Endothelial cell of umbilical vein (primary cell): ENCODE results near the gene NT5C1A. TPM values are rescaled to one million over a fixed set of nuclear protein-coding genes. Genes with fewer than 3 reads are reported as not detected.

Source experiments
- BruUV-seq: library from RNA; stranded (reverse); fragments of 400-500 nt; replicated peaks from 2 replicates; lab custom pipeline; 2021; lab: Mats Ljungman, UMichigan
- CTCF ChIA-PET: fragments of 300-600, 350-600 bp; sonication (Branson Sonifier 250); formaldehyde crosslinking; loops from one replicate; lab custom pipeline; 2021; ENCODE audit warnings: antibody characterized with exemption, inconsistent platforms; lab: Charles Lee
- POLR2A ChIA-PET: fragments of 300-600, 350-600 bp; sonication (Branson Sonifier 250); formaldehyde crosslinking; loops from one replicate; lab custom pipeline; 2021; ENCODE audit warnings: antibody characterized with exemption, inconsistent platforms; lab: Charles Lee
- DNase-seq: peaks from one replicate; pipeline ENCODE4 v3.0.0-alpha.2; 2011; ENCODE audit warnings: low read depth, low spot score
- FAIRE-seq: peaks from 2 replicates; lab custom pipeline; 2011; peaks lifted over from hg19 to GRCh38; lab: Jason Lieb, UNC
- H2AFZ ChIP-seq: 2 replicates; pipeline ENCODE4 v1.6.0; 2012; ENCODE audit warnings: low read depth, low read length, control low read depth, inconsistent platforms
- H3K27ac ChIP-seq: 2 replicates; pipeline ENCODE4 v1.5.1; 2011; ENCODE audit warnings: low read depth, mild to moderate bottlenecking, control low read depth, low read length, moderate library complexity; ENCODE audit not compliant: insufficient read depth
- H3K27me3 ChIP-seq, 2 experiments: 2 replicates each; pipeline versions ENCODE4 v1.6.0 to v1.6.1; 2011; ENCODE audit warnings: low read length in 2 of 2, mixed read lengths in 1 of 2; ENCODE audit not compliant: control insufficient read depth in 2 of 2, insufficient read depth in 2 of 2
- H3K36me3 ChIP-seq, 2 experiments: 2 replicates in 1 of 2; 3 replicates in 1 of 2; pipeline ENCODE4 v1.5.1; 2011; ENCODE audit warnings: low read length in 2 of 2, mild to moderate bottlenecking in 1 of 2, moderate library complexity in 1 of 2; ENCODE audit not compliant: control insufficient read depth in 2 of 2, insufficient read depth in 2 of 2; ENCODE audit errors: extremely low read depth in 1 of 2
- H3K4me1 ChIP-seq: 3 replicates; pipeline ENCODE4 v1.5.1; 2011; ENCODE audit warnings: mild to moderate bottlenecking, low read length; ENCODE audit not compliant: control insufficient read depth, insufficient read depth; ENCODE audit errors: extremely low read depth
- H3K4me2 ChIP-seq: 2 replicates; pipeline ENCODE4 v1.6.1; 2011; ENCODE audit warnings: low read length, control low read depth, mixed read lengths; ENCODE audit not compliant: insufficient read depth
- H3K4me3 ChIP-seq, 3 experiments: fragments of 200-600 bp in 1 of 3; sonication (generic), shearing (Covaris generic) in 1 of 3; replicated peaks in 1 of 3; 2 replicates each; pipeline ENCODE4 v1.5.1; 2011 to 2016; ENCODE audit warnings: control low read depth in 3 of 3, low read length in 3 of 3, mild to moderate bottlenecking in 2 of 3, inconsistent platforms in 1 of 3, low read depth in 1 of 3, moderate library complexity in 1 of 3; ENCODE audit not compliant: insufficient read depth in 1 of 3
- H3K79me2 ChIP-seq: 2 replicates; pipeline ENCODE4 v1.6.0; 2012; ENCODE audit warnings: low read length, inconsistent platforms; ENCODE audit not compliant: control insufficient read depth, insufficient read depth
- H3K9ac ChIP-seq: replicated peaks from 2 replicates; pipeline ENCODE3; 2011; ENCODE audit warnings: low read length, control low read depth; ENCODE audit not compliant: insufficient read depth; ENCODE audit errors: extremely low read depth
- H3K9me1 ChIP-seq: replicated peaks from 3 replicates; pipeline ENCODE4 v1.6.0; 2011; ENCODE audit warnings: mild to moderate bottlenecking, low read length; ENCODE audit not compliant: control insufficient read depth, insufficient read depth; ENCODE audit errors: extremely low read depth
- H3K9me3 ChIP-seq: replicated peaks from 2 replicates; pipeline ENCODE4 v1.5.1; 2012; ENCODE audit warnings: low read length, inconsistent platforms; ENCODE audit not compliant: control insufficient read depth, insufficient read depth
- H4K20me1 ChIP-seq: replicated peaks from 2 replicates; pipeline ENCODE3; 2011; ENCODE audit warnings: mild to moderate bottlenecking, low read length; ENCODE audit not compliant: control insufficient read depth, insufficient read depth; ENCODE audit errors: extremely low read depth
- EZH2 ChIP-seq: IDR thresholded peaks from 2 replicates; pipeline ENCODE4 v1.6.1; 2012; ENCODE audit warnings: borderline replicate concordance, low read depth, mild to moderate bottlenecking, moderate library complexity, low read length, inconsistent platforms; ENCODE audit not compliant: severe bottlenecking
- FOS ChIP-seq: IDR thresholded peaks from 2 replicates; pipeline ENCODE4 v1.6.1; 2011; ENCODE audit warnings: mild to moderate bottlenecking, low read length, moderate library complexity, borderline replicate concordance; ENCODE audit not compliant: insufficient read depth
- JUN ChIP-seq: IDR thresholded peaks from 2 replicates; pipeline ENCODE4 v1.6.1; 2011; ENCODE audit warnings: borderline replicate concordance, low read depth; ENCODE audit not compliant: insufficient read length, insufficient read depth
- MYC ChIP-seq: IDR thresholded peaks from one replicate; pipeline ENCODE4 v1.6.1; 2011; ENCODE audit warnings: mild to moderate bottlenecking, low read depth, low read length
- POLR2A ChIP-seq: IDR thresholded peaks from 2 replicates; pipeline ENCODE4 v1.6.1; 2012; ENCODE audit warnings: low read depth, mild to moderate bottlenecking, control low read depth, low read length
- dilution Hi-C: fragments of 300-500 bp; cut with MboI; formaldehyde crosslinking; loops from one replicate; pipeline ENCODE4 v1.15.0; 2019; ENCODE audit warnings: low sequenced_read_pairs; ENCODE audit not compliant: extremely low pct_ligation_motif_present
- intact Hi-C: fragments of 100-400 bp; cut with micrococcal nuclease; formaldehyde crosslinking; loops from one replicate; pipeline ENCODE4 v1.10.0; 2022
- polyA plus RNA-seq, 4 experiments: library from polyadenylated mRNA; depleted of rRNA in 3 of 4; stranded (reverse) in 3 of 4; unstranded in 1 of 4; fragments of >200 nt; gene quantifications; 2 replicates each; pipeline versions ENCODE4 v1.2.1 to v1.2.3, GENCODE V29; 2011 to 2012; ENCODE audit warnings: missing spikeins in 1 of 4
- total RNA-seq: library from RNA; stranded (reverse); gene quantifications from 2 replicates; pipeline ENCODE4 v1.2.3, GENCODE V29; 2021
- TF ChIP-seq, protein P1 (sequence below), 2 donors: IDR thresholded peaks; 1 replicate in 1 of 2; 2 replicates in 1 of 2; pipeline ENCODE4 v1.5.1; 2011; ENCODE audit warnings: low read length in 2 of 2, mild to moderate bottlenecking in 2 of 2, moderate library complexity in 2 of 2, control low read depth in 1 of 2, inconsistent platforms in 1 of 2, low read depth in 1 of 2; ENCODE audit not compliant: insufficient read depth in 1 of 2; ENCODE audit errors: extremely low read depth in 1 of 2

Gene NT5C1A
- total and polyA plus RNA-seq, 2 donors (not counting 3 experiments of a cell fraction or from before 2014, with no cell fraction given), result not detected

DNA sequence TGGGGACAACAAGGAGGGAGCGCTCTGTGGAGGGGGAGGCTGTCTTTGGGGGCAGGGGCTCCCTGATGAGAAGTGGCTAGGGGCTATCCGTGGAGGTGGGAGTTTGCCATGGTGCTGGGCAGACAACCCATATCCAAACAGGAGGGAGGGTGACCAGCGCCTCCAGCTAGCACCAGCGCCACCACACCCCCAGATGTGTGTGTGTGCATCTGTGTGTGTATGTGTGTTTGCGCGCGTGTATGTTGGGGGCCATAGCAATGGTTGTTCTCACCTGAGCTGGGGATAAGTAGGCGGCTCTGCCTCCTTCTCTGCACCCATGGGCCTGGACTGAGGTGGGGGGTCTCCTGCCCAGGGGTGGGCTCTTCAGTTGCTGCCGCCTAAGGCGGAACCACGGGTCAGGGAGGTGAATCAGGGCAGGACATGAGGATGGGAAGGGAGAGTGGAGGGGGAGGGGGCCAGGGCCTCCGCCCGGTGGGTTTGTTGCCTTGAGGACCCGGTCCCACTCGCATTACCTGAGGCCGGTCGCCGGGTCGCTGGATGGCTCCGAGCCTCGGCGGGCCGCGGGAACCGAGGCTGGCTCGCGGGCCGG is 19.0 kb upstream of the NT5C1A start:
- POLR2A ChIA-PET, result no interaction called here
- Histone ChIP-seq H3K79me2 (no peaks in the 10 kb centered on the region), H3K4me3 (no peak overlapping the region), H4K20me1 (no peaks in the 10 kb centered on the region), H3K4me1 (no peaks in the 10 kb centered on the region), H3K27me3 (peaks cover 62 to 72% of the 10 kb centered on the region in 2 experiments), H3K9me3 (no peaks in the 10 kb centered on the region), H2AFZ (no peak overlapping the region), H3K36me3 (no peaks in the 10 kb centered on the region), H3K27ac (no peak overlapping the region), H3K4me2 (no peak overlapping the region), H3K9ac (no peak overlapping the region), H3K9me1 (no peaks in the 10 kb centered on the region)
- dilution Hi-C loops (no loop called here), intact Hi-C loops (no loop called here)
- TF ChIP-seq MYC (no peak), JUN (no peak), POLR2A (no peak)
- TF ChIP-seq, protein P1, sequence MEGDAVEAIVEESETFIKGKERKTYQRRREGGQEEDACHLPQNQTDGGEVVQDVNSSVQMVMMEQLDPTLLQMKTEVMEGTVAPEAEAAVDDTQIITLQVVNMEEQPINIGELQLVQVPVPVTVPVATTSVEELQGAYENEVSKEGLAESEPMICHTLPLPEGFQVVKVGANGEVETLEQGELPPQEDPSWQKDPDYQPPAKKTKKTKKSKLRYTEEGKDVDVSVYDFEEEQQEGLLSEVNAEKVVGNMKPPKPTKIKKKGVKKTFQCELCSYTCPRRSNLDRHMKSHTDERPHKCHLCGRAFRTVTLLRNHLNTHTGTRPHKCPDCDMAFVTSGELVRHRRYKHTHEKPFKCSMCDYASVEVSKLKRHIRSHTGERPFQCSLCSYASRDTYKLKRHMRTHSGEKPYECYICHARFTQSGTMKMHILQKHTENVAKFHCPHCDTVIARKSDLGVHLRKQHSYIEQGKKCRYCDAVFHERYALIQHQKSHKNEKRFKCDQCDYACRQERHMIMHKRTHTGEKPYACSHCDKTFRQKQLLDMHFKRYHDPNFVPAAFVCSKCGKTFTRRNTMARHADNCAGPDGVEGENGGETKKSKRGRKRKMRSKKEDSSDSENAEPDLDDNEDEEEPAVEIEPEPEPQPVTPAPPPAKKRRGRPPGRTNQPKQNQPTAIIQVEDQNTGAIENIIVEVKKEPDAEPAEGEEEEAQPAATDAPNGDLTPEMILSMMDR (IDR thresholded peaks at IDR 0.05; ENCODE audit: extremely low read depth in 1 of 2, insufficient read depth in 1 of 2, low read depth in 1 of 2, low read length in 2 of 2), result no peak
- BruUV-seq, result no TSS peak
- no peak for DNase-seq
- FAIRE-seq, result no peak
- CTCF ChIA-PET, result interaction anchor here (0.6 to 1.4 kb wide), 6 partner anchors 9 to 84 kb away, joined by 3 to 5 read pairs (median 3); no protein-coding TSS in a partner anchor

DNA sequence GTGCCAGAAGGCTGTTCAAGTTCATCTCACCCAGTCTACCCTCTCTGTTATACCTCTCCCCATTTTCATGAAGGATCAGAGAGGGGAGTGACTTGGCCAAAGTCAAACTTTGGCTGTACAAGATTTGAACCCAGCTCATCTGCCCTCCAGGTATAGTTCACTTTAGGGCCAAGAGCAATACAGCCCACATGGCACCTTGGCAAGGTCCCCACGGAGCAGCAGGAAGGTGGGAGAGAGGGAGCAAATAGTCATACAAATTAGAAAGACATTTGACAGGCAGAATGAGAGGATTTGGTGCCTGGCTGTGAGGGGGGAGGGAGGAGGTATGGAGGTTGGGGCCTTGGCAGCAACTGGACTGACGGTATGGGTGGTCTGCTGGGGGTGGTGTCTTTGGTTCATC is 18.3 kb upstream of the NT5C1A start:
- TF ChIP-seq EZH2, result no peak
- no peak for TF ChIP-seq FOS
- peaks cover 63 to 72% of the 10 kb centered on the region in 2 experiments for H3K27me3 ChIP-seq
- H3K4me3 ChIP-seq, result no peak overlapping the region
- no peaks in the 10 kb centered on the region for H4K20me1 ChIP-seq
- no peaks in the 10 kb centered on the region for H3K36me3 ChIP-seq
- DNase-seq (no peak), FAIRE-seq (no peak)
- no peak overlapping the region for H3K4me2 ChIP-seq
- dilution Hi-C loops, result no loop called here
- CTCF ChIA-PET, result interaction anchor here (0.6 kb wide), 1 partner anchor 33 kb away, joined by 4 read pairs; no protein-coding TSS in a partner anchor
- H3K9me3 ChIP-seq, result no peaks in the 10 kb centered on the region
- BruUV-seq, result no TSS peak
- intact Hi-C loops, result no loop called here
- no peak overlapping the region for H3K9ac ChIP-seq
- no peak overlapping the region for H3K27ac ChIP-seq
- H2AFZ ChIP-seq, result no peak overlapping the region
- H3K4me1 ChIP-seq, result no peaks in the 10 kb centered on the region
- POLR2A ChIA-PET, result no interaction called here
- H3K79me2 ChIP-seq, result no peaks in the 10 kb centered on the region
- no peaks in the 10 kb centered on the region for H3K9me1 ChIP-seq
